ENCODE results near the gene MXRA8.

DNA sequence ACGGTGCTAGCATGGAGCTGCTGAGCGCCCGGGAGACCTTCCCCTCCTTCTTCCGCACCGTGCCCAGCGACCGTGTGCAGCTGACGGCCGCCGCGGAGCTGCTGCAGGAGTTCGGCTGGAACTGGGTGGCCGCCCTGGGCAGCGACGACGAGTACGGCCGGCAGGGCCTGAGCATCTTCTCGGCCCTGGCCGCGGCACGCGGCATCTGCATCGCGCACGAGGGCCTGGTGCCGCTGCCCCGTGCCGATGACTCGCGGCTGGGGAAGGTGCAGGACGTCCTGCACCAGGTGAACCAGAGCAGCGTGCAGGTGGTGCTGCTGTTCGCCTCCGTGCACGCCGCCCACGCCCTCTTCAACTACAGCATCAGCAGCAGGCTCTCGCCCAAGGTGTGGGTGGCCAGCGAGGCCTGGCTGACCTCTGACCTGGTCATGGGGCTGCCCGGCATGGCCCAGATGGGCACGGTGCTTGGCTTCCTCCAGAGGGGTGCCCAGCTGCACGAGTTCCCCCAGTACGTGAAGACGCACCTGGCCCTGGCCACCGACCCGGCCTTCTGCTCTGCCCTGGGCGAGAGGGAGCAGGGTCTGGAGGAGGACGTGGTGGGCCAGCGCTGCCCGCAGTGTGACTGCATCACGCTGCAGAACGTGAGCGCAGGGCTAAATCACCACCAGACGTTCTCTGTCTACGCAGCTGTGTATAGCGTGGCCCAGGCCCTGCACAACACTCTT, 26.2 kb downstream of the MXRA8 start:
- TF ChIP-seq SUZ12 (IDR thresholded peaks at IDR 0.05; ENCODE audit: extremely low read depth, insufficient read depth, insufficient read length) (no peak), YY1 (IDR thresholded peaks at IDR 0.05; ENCODE audit: insufficient read depth, insufficient read length) (no peak), ZNF274 (IDR thresholded peaks at IDR 0.05; ENCODE audit: low read depth, low read length) (no peak)

Data from NT2/D1 (cell line).